ENCODE results near the gene SLC24A4. TPM values are rescaled to one million over a fixed set of nuclear protein-coding genes. Genes with fewer than 3 reads are reported as not detected.

SLC24A4 gene, protein sequence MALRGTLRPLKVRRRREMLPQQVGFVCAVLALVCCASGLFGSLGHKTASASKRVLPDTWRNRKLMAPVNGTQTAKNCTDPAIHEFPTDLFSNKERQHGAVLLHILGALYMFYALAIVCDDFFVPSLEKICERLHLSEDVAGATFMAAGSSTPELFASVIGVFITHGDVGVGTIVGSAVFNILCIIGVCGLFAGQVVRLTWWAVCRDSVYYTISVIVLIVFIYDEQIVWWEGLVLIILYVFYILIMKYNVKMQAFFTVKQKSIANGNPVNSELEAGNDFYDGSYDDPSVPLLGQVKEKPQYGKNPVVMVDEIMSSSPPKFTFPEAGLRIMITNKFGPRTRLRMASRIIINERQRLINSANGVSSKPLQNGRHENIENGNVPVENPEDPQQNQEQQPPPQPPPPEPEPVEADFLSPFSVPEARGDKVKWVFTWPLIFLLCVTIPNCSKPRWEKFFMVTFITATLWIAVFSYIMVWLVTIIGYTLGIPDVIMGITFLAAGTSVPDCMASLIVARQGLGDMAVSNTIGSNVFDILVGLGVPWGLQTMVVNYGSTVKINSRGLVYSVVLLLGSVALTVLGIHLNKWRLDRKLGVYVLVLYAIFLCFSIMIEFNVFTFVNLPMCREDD
- 0.15 TPM for polyA plus RNA-seq (2012; ENCODE audit: missing spikeins)

DNA sequence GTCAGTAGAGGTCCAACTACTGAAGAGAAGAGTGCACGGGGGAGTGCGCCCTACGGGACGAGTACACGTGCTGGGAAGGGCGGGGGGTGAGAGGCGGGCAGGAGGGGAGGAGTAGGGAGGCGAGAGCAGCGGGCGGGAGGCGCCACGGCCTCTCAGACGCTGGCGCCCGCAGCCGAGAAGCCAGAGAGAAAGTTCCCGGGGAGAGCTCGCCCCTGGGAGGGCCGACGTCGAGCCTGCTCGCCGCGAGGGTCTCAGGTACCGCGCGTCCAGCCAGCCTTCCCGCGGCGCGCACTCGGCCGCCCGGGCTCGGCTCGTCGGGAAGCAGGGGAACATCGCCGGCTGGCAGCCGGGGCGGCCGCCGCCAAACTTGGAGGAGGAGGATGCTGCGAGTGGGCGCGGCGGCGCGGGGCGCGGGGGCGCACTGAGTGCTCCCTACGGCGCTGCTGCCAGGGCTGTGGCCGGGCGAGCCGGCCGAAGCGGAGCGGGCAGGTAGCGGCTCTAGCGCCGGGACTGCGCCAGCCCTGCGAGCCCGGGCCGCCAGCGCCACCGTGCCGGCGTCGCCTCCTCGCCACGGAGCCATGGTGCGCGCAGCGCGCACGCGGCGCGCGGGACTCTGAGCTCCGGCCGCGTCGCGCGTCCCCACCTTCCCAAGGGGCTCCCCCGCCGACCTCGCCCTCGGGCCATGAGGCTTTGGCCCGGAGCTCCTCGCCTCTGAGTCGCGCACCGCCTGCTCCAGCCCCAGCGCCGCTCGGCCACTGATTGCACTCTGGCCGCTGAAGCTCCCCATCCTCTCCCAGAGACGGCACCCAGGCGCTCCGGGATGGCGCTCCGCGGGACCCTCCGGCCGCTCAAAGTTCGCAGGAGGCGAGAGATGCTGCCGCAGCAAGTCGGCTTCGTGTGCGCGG, at the start of gene SLC24A4:
Gene SLC24A4 (plus strand): TSS at position 155 of the 905 bp plus-strand sequence. CDS start 666 bp downstream, at position 821.
- DNase-seq (ENCODE audit: insufficient read length) (peak; percentile 38), FAIRE-seq (no peak)
- TF ChIP-seq TAF1 (IDR thresholded peaks at IDR 0.05; ENCODE audit: borderline replicate concordance, low read depth, low read length) (no peak), POLR2AphosphoS5 (IDR thresholded peaks at IDR 0.05; ENCODE audit: low read depth, low read length) (no peak), POLR2A (IDR thresholded peaks at IDR 0.05; ENCODE audit: low read depth, low read length) (no peak)

- TF ChIP-seq POLR2AphosphoS5 (IDR thresholded peaks at IDR 0.05; ENCODE audit: low read depth, low read length): no peak
- TF ChIP-seq POLR2A (IDR thresholded peaks at IDR 0.05; ENCODE audit: low read depth, low read length): no peak
- no peak for TF ChIP-seq TAF1 (IDR thresholded peaks at IDR 0.05; ENCODE audit: borderline replicate concordance, low read depth, low read length)
- FAIRE-seq (no peak), DNase-seq (ENCODE audit: insufficient read length) (no peak)
Measured at GRCh38 chr14:92273166-92273565, 49.8 kb upstream of the SLC24A4 start.

- FAIRE-seq: no peak
Measured at GRCh38 chr14:92274055-92274454, 48.9 kb upstream of the SLC24A4 start.

GRCh38 chr14:92276074-92276473, 46.9 kb upstream of the SLC24A4 start:
- FAIRE-seq (no peak), DNase-seq (ENCODE audit: insufficient read length) (no peak)
- TF ChIP-seq POLR2AphosphoS5 (IDR thresholded peaks at IDR 0.05; ENCODE audit: low read depth, low read length) (no peak), POLR2A (IDR thresholded peaks at IDR 0.05; ENCODE audit: low read depth, low read length) (no peak), TAF1 (IDR thresholded peaks at IDR 0.05; ENCODE audit: borderline replicate concordance, low read depth, low read length) (no peak)

More at GRCh38 chr14:92274055-92274454, 48.9 kb upstream of the SLC24A4 start:
- DNase-seq (ENCODE audit: insufficient read length): no peak
- no peak for TF ChIP-seq TAF1 (IDR thresholded peaks at IDR 0.05; ENCODE audit: borderline replicate concordance, low read depth, low read length)
- no peak for TF ChIP-seq POLR2A (IDR thresholded peaks at IDR 0.05; ENCODE audit: low read depth, low read length)
- no peak for TF ChIP-seq POLR2AphosphoS5 (IDR thresholded peaks at IDR 0.05; ENCODE audit: low read depth, low read length)

DNA sequence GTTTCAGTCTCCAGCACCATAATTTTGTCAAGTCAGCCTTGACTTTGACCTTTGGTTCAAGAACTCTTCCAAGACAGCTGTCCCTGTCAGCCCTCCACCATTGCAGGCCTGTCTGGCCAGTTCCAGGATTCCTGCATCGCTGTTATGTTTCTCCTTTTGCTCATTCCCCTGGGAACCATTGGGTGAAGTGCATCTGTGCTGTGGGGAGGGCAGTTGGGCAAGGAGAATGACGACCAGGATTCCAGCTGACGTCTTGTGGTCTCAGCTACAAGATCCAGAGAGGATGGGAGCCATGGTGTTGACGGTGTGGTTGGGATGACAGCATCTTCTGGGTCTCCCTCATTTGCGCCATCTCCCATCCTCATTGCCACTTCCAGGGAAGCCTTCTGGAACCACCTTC, 45.9 kb upstream of the SLC24A4 start:
- no peak for TF ChIP-seq TAF1 (IDR thresholded peaks at IDR 0.05; ENCODE audit: borderline replicate concordance, low read depth, low read length)
- TF ChIP-seq POLR2AphosphoS5 (IDR thresholded peaks at IDR 0.05; ENCODE audit: low read depth, low read length): no peak
- TF ChIP-seq POLR2A (IDR thresholded peaks at IDR 0.05; ENCODE audit: low read depth, low read length): no peak
- DNase-seq (ENCODE audit: insufficient read length) (no peak), FAIRE-seq (no peak)

GRCh38 chr14:92280554-92281262, 42.3 kb upstream of the SLC24A4 start:
- TF ChIP-seq POLR2AphosphoS5 (IDR thresholded peaks at IDR 0.05; ENCODE audit: low read depth, low read length): no peak
- TF ChIP-seq TAF1 (IDR thresholded peaks at IDR 0.05; ENCODE audit: borderline replicate concordance, low read depth, low read length): no peak
- TF ChIP-seq POLR2A (IDR thresholded peaks at IDR 0.05; ENCODE audit: low read depth, low read length): no peak
- DNase-seq (ENCODE audit: insufficient read length): no peak
- FAIRE-seq: no peak

DNA sequence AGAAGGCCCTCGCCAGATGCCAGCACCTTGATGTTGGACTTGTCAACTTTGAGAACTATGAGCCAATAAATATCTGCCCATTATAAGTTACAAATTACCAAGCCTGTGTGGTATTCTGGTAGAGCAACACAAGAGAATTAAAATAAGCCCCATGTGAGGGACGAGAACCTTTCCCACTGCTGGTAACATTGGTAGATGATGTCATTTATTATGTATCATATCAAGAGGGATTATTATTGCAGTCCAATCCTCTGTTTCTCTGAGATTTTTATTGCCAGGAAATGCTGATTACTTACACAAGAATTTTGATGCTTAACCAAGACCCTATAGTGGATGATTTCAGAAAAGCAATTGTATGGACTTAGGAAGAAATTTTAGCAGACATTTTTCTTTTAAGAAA, 40.3 kb upstream of the SLC24A4 start:
- no peak for FAIRE-seq
- no peak for DNase-seq (ENCODE audit: insufficient read length)
- TF ChIP-seq POLR2A (IDR thresholded peaks at IDR 0.05; ENCODE audit: low read depth, low read length) (no peak), TAF1 (IDR thresholded peaks at IDR 0.05; ENCODE audit: borderline replicate concordance, low read depth, low read length) (no peak), POLR2AphosphoS5 (IDR thresholded peaks at IDR 0.05; ENCODE audit: low read depth, low read length) (no peak)

DNA sequence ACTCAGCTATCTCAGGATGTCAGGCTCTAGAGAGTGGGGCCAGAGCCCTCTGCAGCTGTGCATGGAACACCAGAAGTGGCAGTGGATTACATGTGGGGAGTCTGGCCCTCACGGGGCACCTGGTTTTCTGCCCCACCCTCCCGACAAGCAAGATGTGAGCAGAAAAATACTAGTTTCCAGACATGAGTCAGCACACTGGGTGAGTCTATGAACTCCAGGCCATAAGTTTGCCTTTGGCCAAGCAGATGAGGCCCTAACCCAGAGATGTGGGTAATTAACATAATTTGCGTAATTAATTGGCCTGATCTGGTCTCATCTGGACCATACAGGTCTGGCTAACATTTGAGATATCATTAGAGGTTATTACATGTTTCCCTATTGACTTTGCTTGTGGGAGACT, 37.7 kb upstream of the SLC24A4 start:
- no peak for FAIRE-seq

DNA sequence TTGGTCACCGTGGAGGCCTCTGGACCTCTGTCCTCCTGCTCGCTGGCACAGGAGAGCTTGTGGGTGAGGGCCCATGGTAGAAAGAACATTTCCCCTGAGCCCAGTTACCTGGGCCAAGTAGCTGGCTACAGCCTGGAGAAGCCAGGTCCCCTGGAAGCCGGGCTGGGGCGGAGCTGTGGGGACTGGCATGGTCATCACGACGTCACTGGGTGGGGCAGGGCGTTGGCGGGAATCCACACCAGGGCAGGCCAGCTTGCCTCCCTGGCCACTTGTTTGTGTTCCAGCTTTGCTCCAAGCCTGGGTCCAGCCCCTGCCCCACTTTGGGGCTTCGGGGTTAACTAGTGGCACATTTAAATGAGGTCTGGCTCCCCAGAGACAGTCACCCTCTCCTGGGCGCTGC, 35.0 kb upstream of the SLC24A4 start:
- TF ChIP-seq POLR2AphosphoS5 (IDR thresholded peaks at IDR 0.05; ENCODE audit: low read depth, low read length) (no peak), TAF1 (IDR thresholded peaks at IDR 0.05; ENCODE audit: borderline replicate concordance, low read depth, low read length) (no peak), POLR2A (IDR thresholded peaks at IDR 0.05; ENCODE audit: low read depth, low read length) (no peak)
- no peak for FAIRE-seq
- DNase-seq (ENCODE audit: insufficient read length): no peak

More for the DNA sequence above, 37.7 kb upstream of the SLC24A4 start:
- TF ChIP-seq POLR2AphosphoS5 (IDR thresholded peaks at IDR 0.05; ENCODE audit: low read depth, low read length) (no peak), POLR2A (IDR thresholded peaks at IDR 0.05; ENCODE audit: low read depth, low read length) (no peak), TAF1 (IDR thresholded peaks at IDR 0.05; ENCODE audit: borderline replicate concordance, low read depth, low read length) (no peak)
- DNase-seq (ENCODE audit: insufficient read length): no peak

GRCh38 chr14:92288994-92289660, 33.8 kb upstream of the SLC24A4 start:
- DNase-seq (ENCODE audit: insufficient read length) (no peak), FAIRE-seq (no peak)
- TF ChIP-seq POLR2AphosphoS5 (IDR thresholded peaks at IDR 0.05; ENCODE audit: low read depth, low read length) (no peak), POLR2A (IDR thresholded peaks at IDR 0.05; ENCODE audit: low read depth, low read length) (no peak), TAF1 (IDR thresholded peaks at IDR 0.05; ENCODE audit: borderline replicate concordance, low read depth, low read length) (no peak)

All from GM12892 (cell line).